Measurements from ENCODE around the gene CASK. TPM values are rescaled to one million over a fixed set of nuclear protein-coding genes. Genes with fewer than 3 reads are reported as not detected.

CASK gene
- total and polyA plus RNA-seq, 2 experiments from 2014 or later: 82.9 to 95.7 TPM

DNA sequence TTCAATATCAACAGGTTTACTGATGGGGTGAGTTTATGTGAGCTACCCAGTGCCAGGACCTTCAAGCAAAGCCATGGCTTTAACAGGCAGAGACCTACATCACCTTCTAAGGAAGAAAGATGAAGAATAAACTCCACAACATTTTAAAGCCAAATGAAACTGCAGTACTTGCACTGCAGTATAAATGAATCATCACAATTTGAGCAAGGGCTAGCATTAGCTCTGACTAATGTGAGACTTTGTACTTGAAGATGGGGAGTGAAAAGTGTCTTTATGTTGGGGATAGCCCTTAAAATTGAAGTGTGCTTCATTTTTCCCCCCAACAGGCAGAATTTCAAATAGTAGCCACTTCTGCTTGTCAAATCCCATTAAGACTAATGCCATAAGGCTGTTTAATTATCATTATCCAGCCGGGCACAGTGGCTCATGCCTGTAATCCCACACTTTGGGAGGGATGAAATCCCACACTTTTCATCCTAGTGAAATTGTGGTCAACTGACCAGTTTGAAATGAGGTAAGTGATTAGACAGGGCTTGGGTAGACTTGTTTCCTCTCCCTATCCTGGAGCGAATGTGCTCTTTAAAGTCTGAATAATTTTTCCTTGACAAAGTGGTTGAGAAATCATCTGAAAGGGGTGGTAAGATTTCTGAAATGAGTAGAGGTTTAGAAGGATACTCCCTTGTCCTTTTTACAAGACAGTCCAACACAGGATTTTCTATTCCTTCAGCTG lies 261.8 kb downstream of the CASK start:
- Histone ChIP-seq H3K9me3 (ENCODE audit: low read depth) (no peaks in the 10 kb centered on the region), H3K79me2 (no peaks in the 10 kb centered on the region), H3K27ac (no peak overlapping the region), H4K20me1 (ENCODE audit: insufficient read depth, poor library complexity, severe bottlenecking) (no peaks in the 10 kb centered on the region), H2AFZ (no peak overlapping the region), H3K4me2 (no peak overlapping the region), H3K4me1 (ENCODE audit: insufficient read depth) (no peaks in the 10 kb centered on the region), H3K4me3 (no peak overlapping the region), H3K27me3 (no peaks in the 10 kb centered on the region), H3K9me2 (replicated peaks; ENCODE audit: insufficient read depth) (no peaks in the 10 kb centered on the region), H3K36me3 (replicated peaks; ENCODE audit: insufficient read depth, low read depth) (no peaks in the 10 kb centered on the region)
- no peak for DNase-seq (ENCODE audit: low spot score)
- no peak for TF ChIP-seq EZH2 (IDR thresholded peaks at IDR 0.05; ENCODE audit: borderline replicate concordance)
- TF ChIP-seq, protein P1, sequence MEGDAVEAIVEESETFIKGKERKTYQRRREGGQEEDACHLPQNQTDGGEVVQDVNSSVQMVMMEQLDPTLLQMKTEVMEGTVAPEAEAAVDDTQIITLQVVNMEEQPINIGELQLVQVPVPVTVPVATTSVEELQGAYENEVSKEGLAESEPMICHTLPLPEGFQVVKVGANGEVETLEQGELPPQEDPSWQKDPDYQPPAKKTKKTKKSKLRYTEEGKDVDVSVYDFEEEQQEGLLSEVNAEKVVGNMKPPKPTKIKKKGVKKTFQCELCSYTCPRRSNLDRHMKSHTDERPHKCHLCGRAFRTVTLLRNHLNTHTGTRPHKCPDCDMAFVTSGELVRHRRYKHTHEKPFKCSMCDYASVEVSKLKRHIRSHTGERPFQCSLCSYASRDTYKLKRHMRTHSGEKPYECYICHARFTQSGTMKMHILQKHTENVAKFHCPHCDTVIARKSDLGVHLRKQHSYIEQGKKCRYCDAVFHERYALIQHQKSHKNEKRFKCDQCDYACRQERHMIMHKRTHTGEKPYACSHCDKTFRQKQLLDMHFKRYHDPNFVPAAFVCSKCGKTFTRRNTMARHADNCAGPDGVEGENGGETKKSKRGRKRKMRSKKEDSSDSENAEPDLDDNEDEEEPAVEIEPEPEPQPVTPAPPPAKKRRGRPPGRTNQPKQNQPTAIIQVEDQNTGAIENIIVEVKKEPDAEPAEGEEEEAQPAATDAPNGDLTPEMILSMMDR (IDR thresholded peaks at IDR 0.05; ENCODE audit: poor library complexity): no peak
- TF ChIP-seq EZH2phosphoT487 (IDR thresholded peaks at IDR 0.05; ENCODE audit: low read depth, severe bottlenecking, unreplicated experiment): no peak
- 83% methylated on average over 2 of the region's 2 CpGs for WGBS (ENCODE audit: low lambda C conversion rate, missing lambda C conversion rate)

DNA sequence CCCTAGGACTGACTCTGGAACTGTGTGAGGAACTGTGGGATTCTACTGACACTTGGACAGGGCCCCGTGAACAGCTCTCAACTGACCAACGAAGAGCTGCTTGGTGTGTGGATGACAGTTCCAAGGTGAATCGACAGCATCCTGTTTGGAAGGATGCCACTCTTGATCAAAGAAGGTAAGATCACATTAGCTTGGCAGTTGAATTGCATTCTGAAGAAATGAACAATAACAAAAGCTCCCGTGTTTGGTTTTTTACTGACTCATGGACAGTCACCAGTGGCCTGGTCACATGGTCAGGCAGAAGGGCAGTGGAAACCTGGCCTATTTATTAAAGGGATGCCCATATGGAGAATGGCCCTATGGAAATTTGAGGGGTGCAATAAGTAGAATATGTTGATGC lies 267.7 kb downstream of the CASK start:
- H4K20me1 ChIP-seq (ENCODE audit: insufficient read depth, poor library complexity, severe bottlenecking): no peaks in the 10 kb centered on the region
- no peaks in the 10 kb centered on the region for H3K27me3 ChIP-seq
- no peaks in the 10 kb centered on the region for H3K4me1 ChIP-seq (ENCODE audit: insufficient read depth)
- no peaks in the 10 kb centered on the region for H3K9me3 ChIP-seq (ENCODE audit: low read depth)
- no peak overlapping the region for H3K4me3 ChIP-seq
- H3K79me2 ChIP-seq: no peaks in the 10 kb centered on the region
- no peak overlapping the region for H3K27ac ChIP-seq
- 79% methylated on average over 4 of the region's 4 CpGs for WGBS (ENCODE audit: low lambda C conversion rate, missing lambda C conversion rate)
- no peak for DNase-seq (ENCODE audit: low spot score)
- no peak overlapping the region for H2AFZ ChIP-seq
- H3K9me2 ChIP-seq (replicated peaks; ENCODE audit: insufficient read depth): no peaks in the 10 kb centered on the region
- no peaks in the 10 kb centered on the region for H3K36me3 ChIP-seq (replicated peaks; ENCODE audit: insufficient read depth, low read depth)
- TF ChIP-seq, protein P1 (IDR thresholded peaks at IDR 0.05; ENCODE audit: poor library complexity): no peak
- TF ChIP-seq EZH2phosphoT487 (IDR thresholded peaks at IDR 0.05; ENCODE audit: low read depth, severe bottlenecking, unreplicated experiment) (no peak), EZH2 (IDR thresholded peaks at IDR 0.05; ENCODE audit: borderline replicate concordance) (no peak)
- H3K4me2 ChIP-seq: no peak overlapping the region

DNA sequence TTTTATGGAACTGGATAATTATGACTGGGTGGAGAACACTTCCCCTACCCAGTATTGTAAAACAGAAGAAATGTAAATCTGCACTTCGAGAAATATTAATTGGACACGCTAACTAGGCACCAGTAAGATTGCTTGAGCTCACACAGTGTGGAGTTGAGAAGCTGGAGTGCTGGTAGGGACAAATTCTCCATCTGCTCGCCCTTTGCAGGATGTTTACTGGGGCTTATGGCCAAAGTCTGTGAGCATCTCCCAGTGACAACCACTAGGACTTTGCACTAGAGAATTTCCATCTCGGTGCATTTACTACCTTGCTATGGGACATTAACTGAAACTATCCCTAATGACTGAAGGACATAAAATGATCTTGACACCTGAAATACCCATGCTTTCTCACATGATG lies 268.3 kb downstream of the CASK start:
- Histone ChIP-seq H4K20me1 (ENCODE audit: insufficient read depth, poor library complexity, severe bottlenecking) (no peaks in the 10 kb centered on the region), H3K4me2 (no peak overlapping the region), H3K4me1 (ENCODE audit: insufficient read depth) (no peaks in the 10 kb centered on the region), H3K27me3 (no peaks in the 10 kb centered on the region), H3K9me2 (replicated peaks; ENCODE audit: insufficient read depth) (no peaks in the 10 kb centered on the region), H3K79me2 (no peaks in the 10 kb centered on the region), H3K9me3 (ENCODE audit: low read depth) (no peaks in the 10 kb centered on the region), H2AFZ (no peak overlapping the region), H3K27ac (no peak overlapping the region), H3K36me3 (replicated peaks; ENCODE audit: insufficient read depth, low read depth) (no peaks in the 10 kb centered on the region), H3K4me3 (no peak overlapping the region)
- 80% methylated on average over 4 of the region's 4 CpGs for WGBS (ENCODE audit: low lambda C conversion rate, missing lambda C conversion rate)
- TF ChIP-seq EZH2phosphoT487 (IDR thresholded peaks at IDR 0.05; ENCODE audit: low read depth, severe bottlenecking, unreplicated experiment): no peak
- TF ChIP-seq, protein P1 (IDR thresholded peaks at IDR 0.05; ENCODE audit: poor library complexity): no peak
- TF ChIP-seq EZH2 (IDR thresholded peaks at IDR 0.05; ENCODE audit: borderline replicate concordance): no peak
- no peak for DNase-seq (ENCODE audit: low spot score)
